Measurements from ENCODE around the gene FMN1.

FMN1 gene

GRCh38 chr15:32923176-32923575, 271.3 kb downstream of the FMN1 start:
- Histone ChIP-seq H3K79me2 (ENCODE audit: control insufficient read depth, low read length) (no peaks in the 10 kb centered on the region), H3F3A (ENCODE audit: control insufficient read depth, insufficient read depth) (no peaks in the 10 kb centered on the region), H3K9me3 (ENCODE audit: control insufficient read depth, insufficient read depth, low read length) (no peaks in the 10 kb centered on the region), H3K27me3 (ENCODE audit: control insufficient read depth, low read length) (peaks cover 12% of the 10 kb centered on the region; the same call in 1 of the 2 replicates), H3K36me3 (ENCODE audit: control insufficient read depth, low read length) (no peaks in the 10 kb centered on the region), H4K20me1 (ENCODE audit: control insufficient read depth, insufficient read depth, low read depth, low read length) (no peaks in the 10 kb centered on the region), H3K4me1 (ENCODE audit: control insufficient read depth, low read length) (peaks cover 9% of the 10 kb centered on the region), H3K4me3 (ENCODE audit: low read length) (no peak overlapping the region), H3K4me2 (ENCODE audit: low read length) (no peak overlapping the region), H3K27ac (ENCODE audit: low read depth, low read length) (no peak overlapping the region), H3K9me2 (replicated peaks; ENCODE audit: control insufficient read depth, low read length) (no peaks in the 10 kb centered on the region)
- no peak for TF ChIP-seq EZH2phosphoT487 (IDR thresholded peaks at IDR 0.05; ENCODE audit: borderline replicate concordance, low read length)
- TF ChIP-seq, protein P1, sequence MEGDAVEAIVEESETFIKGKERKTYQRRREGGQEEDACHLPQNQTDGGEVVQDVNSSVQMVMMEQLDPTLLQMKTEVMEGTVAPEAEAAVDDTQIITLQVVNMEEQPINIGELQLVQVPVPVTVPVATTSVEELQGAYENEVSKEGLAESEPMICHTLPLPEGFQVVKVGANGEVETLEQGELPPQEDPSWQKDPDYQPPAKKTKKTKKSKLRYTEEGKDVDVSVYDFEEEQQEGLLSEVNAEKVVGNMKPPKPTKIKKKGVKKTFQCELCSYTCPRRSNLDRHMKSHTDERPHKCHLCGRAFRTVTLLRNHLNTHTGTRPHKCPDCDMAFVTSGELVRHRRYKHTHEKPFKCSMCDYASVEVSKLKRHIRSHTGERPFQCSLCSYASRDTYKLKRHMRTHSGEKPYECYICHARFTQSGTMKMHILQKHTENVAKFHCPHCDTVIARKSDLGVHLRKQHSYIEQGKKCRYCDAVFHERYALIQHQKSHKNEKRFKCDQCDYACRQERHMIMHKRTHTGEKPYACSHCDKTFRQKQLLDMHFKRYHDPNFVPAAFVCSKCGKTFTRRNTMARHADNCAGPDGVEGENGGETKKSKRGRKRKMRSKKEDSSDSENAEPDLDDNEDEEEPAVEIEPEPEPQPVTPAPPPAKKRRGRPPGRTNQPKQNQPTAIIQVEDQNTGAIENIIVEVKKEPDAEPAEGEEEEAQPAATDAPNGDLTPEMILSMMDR (IDR thresholded peaks at IDR 0.05; ENCODE audit: low read depth, low read length, poor library complexity, severe bottlenecking) = no peak

GRCh38 chr15:32922541-32922940, 272.0 kb downstream of the FMN1 start:
- Histone ChIP-seq H3K4me3 (ENCODE audit: low read length) (no peak overlapping the region), H3K9me3 (ENCODE audit: control insufficient read depth, insufficient read depth, low read length) (no peaks in the 10 kb centered on the region), H3K4me2 (ENCODE audit: low read length) (no peak overlapping the region), H3K79me2 (ENCODE audit: control insufficient read depth, low read length) (no peaks in the 10 kb centered on the region), H3K4me1 (ENCODE audit: control insufficient read depth, low read length) (peaks cover 9% of the 10 kb centered on the region), H3K27me3 (ENCODE audit: control insufficient read depth, low read length) (peaks cover 12% of the 10 kb centered on the region; the same call in 1 of the 2 replicates), H3K9me2 (replicated peaks; ENCODE audit: control insufficient read depth, low read length) (no peaks in the 10 kb centered on the region), H3F3A (ENCODE audit: control insufficient read depth, insufficient read depth) (no peaks in the 10 kb centered on the region), H3K27ac (ENCODE audit: low read depth, low read length) (no peak overlapping the region), H4K20me1 (ENCODE audit: control insufficient read depth, insufficient read depth, low read depth, low read length) (no peaks in the 10 kb centered on the region), H3K36me3 (ENCODE audit: control insufficient read depth, low read length) (no peaks in the 10 kb centered on the region)
- TF ChIP-seq, protein P1 (IDR thresholded peaks at IDR 0.05; ENCODE audit: low read depth, low read length, poor library complexity, severe bottlenecking) = no peak
- no peak for TF ChIP-seq EZH2phosphoT487 (IDR thresholded peaks at IDR 0.05; ENCODE audit: borderline replicate concordance, low read length)

GRCh38 chr15:32919749-32920414, 274.6 kb downstream of the FMN1 start:
- Histone ChIP-seq H3K79me2 (ENCODE audit: control insufficient read depth, low read length) (no peaks in the 10 kb centered on the region), H3K9me3 (ENCODE audit: control insufficient read depth, insufficient read depth, low read length) (no peaks in the 10 kb centered on the region), H3F3A (ENCODE audit: control insufficient read depth, insufficient read depth) (no peaks in the 10 kb centered on the region), H4K20me1 (ENCODE audit: control insufficient read depth, insufficient read depth, low read depth, low read length) (no peaks in the 10 kb centered on the region), H3K4me2 (ENCODE audit: low read length) (no peak overlapping the region), H3K4me1 (ENCODE audit: control insufficient read depth, low read length) (peaks cover 9% of the 10 kb centered on the region), H3K36me3 (ENCODE audit: control insufficient read depth, low read length) (no peaks in the 10 kb centered on the region), H3K9me2 (replicated peaks; ENCODE audit: control insufficient read depth, low read length) (no peaks in the 10 kb centered on the region), H3K4me3 (ENCODE audit: low read length) (no peak overlapping the region), H3K27ac (ENCODE audit: low read depth, low read length) (no peak overlapping the region), H3K27me3 (ENCODE audit: control insufficient read depth, low read length) (peaks cover 19% of the 10 kb centered on the region; the same call in 1 of the 2 replicates)
- no peak for TF ChIP-seq EZH2phosphoT487 (IDR thresholded peaks at IDR 0.05; ENCODE audit: borderline replicate concordance, low read length)
- TF ChIP-seq, protein P1 (IDR thresholded peaks at IDR 0.05; ENCODE audit: low read depth, low read length, poor library complexity, severe bottlenecking) = no peak

All from DOHH2 (cell line).